Tibial nerve (tissue), 4 donors: ENCODE data around the gene ATG4D. TPM values are rescaled to one million over a fixed set of nuclear protein-coding genes. Genes with fewer than 3 reads are reported as not detected.
"Not testable (repeated sequence)": the region's sequence is repeated elsewhere in the genome, so short reads cannot be mapped to it uniquely, and the experiment has no call there.

Source experiments
- DNase-seq, 2 donors: peaks; one replicate each; pipeline ENCODE4 v3.0.0-alpha.2; 2019; ENCODE audit warnings: low spot score in 2 of 2
- H3K27ac ChIP-seq, 4 donors: fragments of 200-600 bp; sonication (generic) in 3 of 4; one replicate each; pipeline ENCODE4 v1.5.1; 2017 to 2019; ENCODE audit warnings: mild to moderate bottlenecking in 1 of 4
- H3K27me3 ChIP-seq, 2 donors: fragments of 200-600 bp; sonication (generic) in 1 of 2; one replicate each; pipeline versions ENCODE4 v1.5.1 to v1.6.0; 2017 to 2019
- H3K36me3 ChIP-seq, 3 donors: fragments of 200-600 bp; sonication (generic); one replicate each; pipeline ENCODE4 v1.5.1; 2018 to 2019
- H3K4me1 ChIP-seq, 4 donors: fragments of 200-600 bp; sonication (generic) in 3 of 4; one replicate each; pipeline ENCODE4 v1.5.1; 2017 to 2019
- H3K4me3 ChIP-seq, 4 donors: fragments of 200-600 bp; sonication (generic) in 3 of 4; one replicate each; pipeline ENCODE4 v1.5.1; 2017 to 2019; ENCODE audit warnings: mild to moderate bottlenecking in 1 of 4, moderate library complexity in 1 of 4
- H3K9me3 ChIP-seq, 4 donors: fragments of 200-600 bp; sonication (generic) in 3 of 4; one replicate each; pipeline ENCODE4 v1.5.1; 2017 to 2019
- EP300 ChIP-seq, 2 donors: sonication (generic); formaldehyde crosslinking; IDR thresholded peaks; one replicate each; pipeline ENCODE4 v1.6.1; 2017; ENCODE audit warnings: antibody characterized with exemption in 2 of 2, mild to moderate bottlenecking in 1 of 2
- POLR2A ChIP-seq, 2 donors: fragments of 450-650 bp; IDR thresholded peaks; one replicate each; pipeline ENCODE4 v1.6.1; 2017; ENCODE audit warnings: antibody characterized with exemption in 2 of 2, mild to moderate bottlenecking in 2 of 2, moderate library complexity in 2 of 2
- whole genome bisulfite sequencing, 2 donors: methylation state at CpG; one replicate each; pipeline ENCODE4 v1.1.5; 2018; 5-methylcytosine and 5-hydroxymethylcytosine counted together
- total RNA-seq, 4 donors: library from RNA; depleted of rRNA; stranded (reverse); fragments of >200 nt; gene quantifications; one replicate each; pipeline ENCODE4 v1.1.0, GENCODE V29; 2016
- TF ChIP-seq, protein P1 (sequence below), 5 experiments: fragments of 200-600 bp in 3 of 5; fragments of 450-650 bp in 2 of 5; sonication (generic) in 3 of 5; IDR thresholded peaks; one replicate each; pipeline ENCODE4 v1.5.1; 2016 to 2019; ENCODE audit warnings: antibody characterized with exemption in 5 of 5, mild to moderate bottlenecking in 3 of 5, moderate library complexity in 2 of 5

Gene ATG4D
- total RNA-seq, 4 donors from 2014 or later, result 11.5 to 27.8 (median 17.8) TPM

- Histone ChIP-seq H3K4me3 (no peak overlapping the region), H3K27ac (no peak overlapping the region), H3K27me3 (peaks cover 0 to 40% of the 10 kb centered on the region in 2 donors), H3K9me3 (no peaks in the 10 kb centered on the region), H3K4me1 (peaks cover 0 to 11% (median 3%) of the 10 kb centered on the region in 4 donors), H3K36me3 (no peaks in the 10 kb centered on the region)
- TF ChIP-seq POLR2A (IDR thresholded peaks at IDR 0.05) (no peak), EP300 (IDR thresholded peaks at IDR 0.05) (no peak)
- TF ChIP-seq, protein P1, sequence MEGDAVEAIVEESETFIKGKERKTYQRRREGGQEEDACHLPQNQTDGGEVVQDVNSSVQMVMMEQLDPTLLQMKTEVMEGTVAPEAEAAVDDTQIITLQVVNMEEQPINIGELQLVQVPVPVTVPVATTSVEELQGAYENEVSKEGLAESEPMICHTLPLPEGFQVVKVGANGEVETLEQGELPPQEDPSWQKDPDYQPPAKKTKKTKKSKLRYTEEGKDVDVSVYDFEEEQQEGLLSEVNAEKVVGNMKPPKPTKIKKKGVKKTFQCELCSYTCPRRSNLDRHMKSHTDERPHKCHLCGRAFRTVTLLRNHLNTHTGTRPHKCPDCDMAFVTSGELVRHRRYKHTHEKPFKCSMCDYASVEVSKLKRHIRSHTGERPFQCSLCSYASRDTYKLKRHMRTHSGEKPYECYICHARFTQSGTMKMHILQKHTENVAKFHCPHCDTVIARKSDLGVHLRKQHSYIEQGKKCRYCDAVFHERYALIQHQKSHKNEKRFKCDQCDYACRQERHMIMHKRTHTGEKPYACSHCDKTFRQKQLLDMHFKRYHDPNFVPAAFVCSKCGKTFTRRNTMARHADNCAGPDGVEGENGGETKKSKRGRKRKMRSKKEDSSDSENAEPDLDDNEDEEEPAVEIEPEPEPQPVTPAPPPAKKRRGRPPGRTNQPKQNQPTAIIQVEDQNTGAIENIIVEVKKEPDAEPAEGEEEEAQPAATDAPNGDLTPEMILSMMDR (IDR thresholded peaks at IDR 0.05), result no peak
- WGBS, 2 donors, result 74 to 83% methylated on average over 3 of the region's 3 CpGs
- no peak for DNase-seq
Observed at GRCh38 chr19:10523135-10523636, 20.5 kb upstream of the ATG4D start.

GRCh38 chr19:10525636-10526035 is 18.1 kb upstream of the ATG4D start:
- no peak for DNase-seq
- no peak overlapping the region for H3K4me3 ChIP-seq
- TF ChIP-seq, protein P1 (IDR thresholded peaks at IDR 0.05), result no peak
- TF ChIP-seq EP300 (IDR thresholded peaks at IDR 0.05) (no peak), POLR2A (IDR thresholded peaks at IDR 0.05) (no peak)
- WGBS, 2 donors, result 85 to 90% methylated on average over 7 of the region's 7 CpGs
- H3K9me3 ChIP-seq, result no peaks in the 10 kb centered on the region
- H3K27me3 ChIP-seq, result peaks cover 0 to 15% of the 10 kb centered on the region in 2 donors
- no peaks in the 10 kb centered on the region for H3K4me1 ChIP-seq
- no peak overlapping the region for H3K27ac ChIP-seq
- no peaks in the 10 kb centered on the region for H3K36me3 ChIP-seq

- WGBS, 2 donors, result 84 to 89% methylated on average over 8 of the region's 8 CpGs
- H3K36me3 ChIP-seq, H3K4me3 ChIP-seq: not testable (repeated sequence)
Observed at GRCh38 chr19:10526887-10527286, 16.8 kb upstream of the ATG4D start.

DNA sequence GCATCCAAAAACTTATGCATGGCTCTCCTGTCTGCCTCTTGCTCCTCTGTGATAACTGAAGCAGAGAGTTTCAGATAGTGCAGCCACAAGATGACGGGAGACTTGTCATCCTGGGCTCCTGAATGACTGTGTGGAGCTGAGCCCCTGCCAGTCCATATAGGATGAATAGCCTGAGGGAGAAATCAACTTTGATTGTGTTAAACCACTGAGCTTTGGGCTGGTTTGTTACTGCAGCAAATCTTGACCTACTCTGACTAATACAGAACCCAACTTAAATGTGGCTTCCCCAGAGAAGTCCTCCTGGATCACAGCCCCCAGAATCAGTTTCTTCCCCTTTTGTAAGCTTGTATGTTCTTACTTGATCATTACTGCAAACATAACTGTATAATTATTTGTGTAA is 11.2 kb upstream of the ATG4D start:
- 85 to 89% methylated on average over 1 of the region's 1 CpG for WGBS, 2 donors

More at GRCh38 chr19:10526887-10527286, 16.8 kb upstream of the ATG4D start:
- DNase-seq, H3K27ac ChIP-seq, H3K9me3 ChIP-seq, H3K27me3 ChIP-seq, H3K4me1 ChIP-seq: not testable (repeated sequence)

GRCh38 chr19:10533646-10534386 is 9.9 kb upstream of the ATG4D start:
- Histone ChIP-seq H3K27me3 (no peaks in the 10 kb centered on the region), H3K4me1 (no peaks in the 10 kb centered on the region), H3K36me3 (no peaks in the 10 kb centered on the region), H3K9me3 (no peaks in the 10 kb centered on the region), H3K4me3 (no peak overlapping the region), H3K27ac (no peak overlapping the region)
- TF ChIP-seq, protein P1 (IDR thresholded peaks at IDR 0.05), result no peak
- TF ChIP-seq POLR2A (IDR thresholded peaks at IDR 0.05) (no peak), EP300 (IDR thresholded peaks at IDR 0.05) (no peak)
- WGBS, 2 donors, result 63% methylated on average over 10 of the region's 10 CpGs
- no peak for DNase-seq

More for the DNA sequence above, 11.2 kb upstream of the ATG4D start:
- no peak overlapping the region for H3K4me3 ChIP-seq
- H3K27ac ChIP-seq, result no peak overlapping the region
- no peaks in the 10 kb centered on the region for H3K27me3 ChIP-seq
- DNase-seq, result no peak
- no peaks in the 10 kb centered on the region for H3K9me3 ChIP-seq
- H3K4me1 ChIP-seq, result no peaks in the 10 kb centered on the region
- H3K36me3 ChIP-seq, result no peaks in the 10 kb centered on the region
- TF ChIP-seq, protein P1 (IDR thresholded peaks at IDR 0.05), result no peak
- TF ChIP-seq POLR2A (IDR thresholded peaks at IDR 0.05), result no peak
- TF ChIP-seq EP300 (IDR thresholded peaks at IDR 0.05), result no peak
